Neural progenitor cell (in vitro differentiated cells): ENCODE data around the gene ZNF860.

Experiments used
- EZH2 ChIP-seq: fragments of 200-600 bp; sonication (generic); IDR thresholded peaks from 2 replicates; pipeline ENCODE4 v1.6.1; 2017; ENCODE audit warnings: antibody characterized with exemption, mild to moderate bottlenecking, moderate library complexity
- TF ChIP-seq, protein P1 (sequence below): fragments of 200-600 bp; sonication (generic); IDR thresholded peaks from 2 replicates; pipeline ENCODE4 v1.5.1; 2017; ENCODE audit warnings: antibody characterized with exemption, mild to moderate bottlenecking

- TF ChIP-seq EZH2, result no peak
- TF ChIP-seq, protein P1, sequence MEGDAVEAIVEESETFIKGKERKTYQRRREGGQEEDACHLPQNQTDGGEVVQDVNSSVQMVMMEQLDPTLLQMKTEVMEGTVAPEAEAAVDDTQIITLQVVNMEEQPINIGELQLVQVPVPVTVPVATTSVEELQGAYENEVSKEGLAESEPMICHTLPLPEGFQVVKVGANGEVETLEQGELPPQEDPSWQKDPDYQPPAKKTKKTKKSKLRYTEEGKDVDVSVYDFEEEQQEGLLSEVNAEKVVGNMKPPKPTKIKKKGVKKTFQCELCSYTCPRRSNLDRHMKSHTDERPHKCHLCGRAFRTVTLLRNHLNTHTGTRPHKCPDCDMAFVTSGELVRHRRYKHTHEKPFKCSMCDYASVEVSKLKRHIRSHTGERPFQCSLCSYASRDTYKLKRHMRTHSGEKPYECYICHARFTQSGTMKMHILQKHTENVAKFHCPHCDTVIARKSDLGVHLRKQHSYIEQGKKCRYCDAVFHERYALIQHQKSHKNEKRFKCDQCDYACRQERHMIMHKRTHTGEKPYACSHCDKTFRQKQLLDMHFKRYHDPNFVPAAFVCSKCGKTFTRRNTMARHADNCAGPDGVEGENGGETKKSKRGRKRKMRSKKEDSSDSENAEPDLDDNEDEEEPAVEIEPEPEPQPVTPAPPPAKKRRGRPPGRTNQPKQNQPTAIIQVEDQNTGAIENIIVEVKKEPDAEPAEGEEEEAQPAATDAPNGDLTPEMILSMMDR, result no peak
These were observed 27.6 kb downstream of the ZNF860 start for GRCh38 chr3:32009101-32009500.
